ENCODE data around the gene DCD. TPM values are rescaled to one million over a fixed set of nuclear protein-coding genes. Genes with fewer than 3 reads are reported as not detected.

DCD gene, protein sequence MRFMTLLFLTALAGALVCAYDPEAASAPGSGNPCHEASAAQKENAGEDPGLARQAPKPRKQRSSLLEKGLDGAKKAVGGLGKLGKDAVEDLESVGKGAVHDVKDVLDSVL
- not detected in 5 replicates for total RNA-seq (2022; extraction: Qiagen RNA extraction)

DNA sequence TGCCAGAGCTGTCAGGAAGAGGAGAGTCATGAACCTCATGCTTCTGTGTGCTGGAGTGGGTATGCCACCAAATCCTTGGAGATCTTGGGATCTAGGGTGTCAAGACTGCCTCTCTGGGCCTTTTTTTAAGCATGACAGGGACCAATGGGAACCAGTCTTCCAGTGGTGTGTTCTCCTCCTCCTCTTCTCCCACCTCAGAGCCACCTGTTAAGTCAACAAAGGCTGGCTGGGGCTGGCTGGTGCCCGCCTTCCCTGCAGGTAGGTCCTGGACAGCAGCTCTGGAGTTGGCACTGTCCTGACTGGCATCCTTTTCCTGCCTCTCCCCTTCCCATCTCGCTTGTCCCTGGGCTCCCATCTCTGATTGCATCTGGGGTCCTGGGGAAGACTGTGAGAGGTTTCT is at the start of gene DCD:
TSS of gene DCD (minus strand) at position 101 of the 400 bp plus-strand sequence. CDS start at position 39, 62 bp downstream.

DNA sequence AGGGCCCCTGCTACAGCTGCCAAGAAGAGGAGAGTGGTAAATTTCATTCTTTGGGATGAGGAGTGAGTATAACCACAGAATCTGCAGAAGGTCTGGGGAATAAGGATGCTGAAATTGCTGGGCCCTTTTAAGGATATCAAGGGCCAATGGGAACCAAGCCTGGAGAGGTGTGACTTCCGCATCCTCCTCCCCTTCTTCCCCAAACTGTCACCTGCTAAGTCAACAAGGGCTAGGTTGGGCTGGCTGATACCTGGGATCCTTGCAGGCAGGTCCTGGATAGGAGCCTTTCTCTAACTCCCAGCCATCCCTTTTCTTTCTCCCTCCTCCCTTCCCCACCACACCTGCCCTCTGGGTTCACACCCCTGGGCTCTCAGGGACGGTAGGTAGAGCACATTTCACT is 13.4 kb downstream of the DCD start, which contains the start of gene LACRT:
TSS of gene LACRT (minus strand) at position 101 of the 400 bp plus-strand sequence. CDS start at position 47, 54 bp downstream.

Other genes with a start within 250 kb of the DCD start
- gene ITGA5, start 229.1 kb downstream of the DCD start, total RNA-seq (2022; extraction: Qiagen RNA extraction) = 196 to 304 TPM (median 265 TPM) in 5 replicates
- gene GTSF1, start 174.8 kb downstream of the DCD start, total RNA-seq (2022; extraction: Qiagen RNA extraction) = not detected in 5 replicates
- not detected in 5 replicates for gene NCKAP1L, start 150.6 kb downstream of the DCD start, total RNA-seq (2022; extraction: Qiagen RNA extraction)
- 0.06 TPM in 1 of 5 replicates, not detected in the others for gene PDE1B, start 98.8 kb downstream of the DCD start, total RNA-seq (2022; extraction: Qiagen RNA extraction)
- gene PPP1R1A, start 59.7 kb downstream of the DCD start, total RNA-seq (2022; extraction: Qiagen RNA extraction) = 0.09 to 0.20 TPM (median 0.12 TPM) in 3 of 5 replicates, not detected in the others
- not detected in 5 replicates for gene LACRT, start 13.5 kb downstream of the DCD start, total RNA-seq (2022; extraction: Qiagen RNA extraction)
- not detected in 5 replicates for gene MUCL1, start 206.2 kb upstream of the DCD start, total RNA-seq (2022; extraction: Qiagen RNA extraction)